Measurements from ENCODE around the gene MARK4. TPM values are rescaled to one million over a fixed set of nuclear protein-coding genes. Genes with fewer than 3 reads are reported as not detected.
"Not testable (repeated sequence)": the region's sequence is repeated elsewhere in the genome, so short reads cannot be mapped to it uniquely, and the experiment has no call there.

The MARK4 gene
- total RNA-seq, 2 experiments from 2014 or later = 12.6 to 14.9 TPM

GRCh38 chr19:45251452-45252354 is 632 bp downstream of the MARK4 start:
- no peaks in the 10 kb centered on the region for H3K9me3 Mint-ChIP-seq
- H3K27ac Mint-ChIP-seq = peak overlapping the region; percentile 25
- H3K4me1 Mint-ChIP-seq = peaks cover 23% of the 10 kb centered on the region
- H3K27me3 Mint-ChIP-seq = peaks cover 4% of the 10 kb centered on the region
- H3K4me3 Mint-ChIP-seq = peak overlapping the region; percentile 83
- no peaks in the 10 kb centered on the region for H3K36me3 Mint-ChIP-seq
- DNase-seq = peak; percentile 31

DNA sequence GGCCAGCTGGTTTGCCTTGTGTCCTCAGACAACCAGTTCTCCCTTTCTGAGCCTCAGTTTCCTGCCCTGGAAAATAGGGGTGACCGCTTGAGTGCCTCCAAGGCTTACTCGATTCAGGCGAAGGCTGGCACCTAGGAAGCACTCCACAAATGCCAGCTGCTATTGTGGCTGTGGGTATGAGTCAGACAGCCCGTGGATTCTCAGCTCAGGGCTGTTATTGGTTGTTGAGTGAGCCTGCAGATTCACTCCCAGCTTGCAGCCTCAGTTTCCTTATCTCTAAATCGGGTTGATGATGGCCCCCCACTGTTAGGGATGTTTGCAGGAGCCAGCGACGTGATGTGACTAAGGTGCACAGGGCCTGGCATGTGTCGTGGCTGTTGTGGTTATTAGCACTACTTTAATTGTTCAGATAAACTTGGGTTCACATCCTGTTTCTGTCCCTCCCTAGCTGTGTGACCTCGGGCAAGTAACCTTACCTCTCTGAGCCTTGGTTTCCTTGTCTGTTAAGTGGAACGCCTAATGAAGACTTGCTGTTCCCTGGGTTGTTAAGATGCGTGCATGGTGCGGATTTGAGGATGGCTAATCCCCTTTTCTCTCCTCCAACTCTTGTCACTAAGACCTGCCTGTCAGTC is 2.4 kb downstream of the MARK4 start:
- H3K27me3 Mint-ChIP-seq = peaks cover 4% of the 10 kb centered on the region
- H3K9me3 Mint-ChIP-seq = no peaks in the 10 kb centered on the region
- H3K4me1 Mint-ChIP-seq = peaks cover 23% of the 10 kb centered on the region
- H3K27ac Mint-ChIP-seq = no peak overlapping the region
- H3K4me3 Mint-ChIP-seq = peak overlapping the region; percentile 83
- H3K36me3 Mint-ChIP-seq = no peaks in the 10 kb centered on the region
- no peak for DNase-seq

- Mint-ChIP-seq H3K9me3 (no peaks in the 10 kb centered on the region), H3K4me3 (peak overlapping the region; percentile 10), H3K27me3 (peaks cover 4% of the 10 kb centered on the region), H3K4me1 (peaks cover 23% of the 10 kb centered on the region), H3K36me3 (no peaks in the 10 kb centered on the region), H3K27ac (no peak overlapping the region)
- peak; percentile 17 for DNase-seq
Measured at GRCh38 chr19:45254044-45254531, 3.0 kb downstream of the MARK4 start.

- H3K4me1 Mint-ChIP-seq = peaks cover 22% of the 10 kb centered on the region
- peaks cover 2% of the 10 kb centered on the region for H3K27me3 Mint-ChIP-seq
- H3K27ac Mint-ChIP-seq = no peak overlapping the region
- no peaks in the 10 kb centered on the region for H3K36me3 Mint-ChIP-seq
- H3K4me3 Mint-ChIP-seq = no peak overlapping the region
- H3K9me3 Mint-ChIP-seq = no peaks in the 10 kb centered on the region
- no peak for DNase-seq
Measured at GRCh38 chr19:45255611-45256157, 4.6 kb downstream of the MARK4 start.

GRCh38 chr19:45256836-45257235 is 5.8 kb downstream of the MARK4 start:
- no peak overlapping the region for H3K27ac Mint-ChIP-seq

GRCh38 chr19:45258862-45259261 is 7.8 kb downstream of the MARK4 start:
- Mint-ChIP-seq H3K4me1 (peaks cover 3% of the 10 kb centered on the region), H3K27me3 (no peaks in the 10 kb centered on the region), H3K9me3 (no peaks in the 10 kb centered on the region), H3K36me3 (no peaks in the 10 kb centered on the region), H3K4me3 (no peak overlapping the region), H3K27ac (no peak overlapping the region)
- no peak for DNase-seq

More at GRCh38 chr19:45256836-45257235, 5.8 kb downstream of the MARK4 start:
- no peaks in the 10 kb centered on the region for H3K36me3 Mint-ChIP-seq
- no peak overlapping the region for H3K4me3 Mint-ChIP-seq
- DNase-seq = no peak
- H3K9me3 Mint-ChIP-seq = no peaks in the 10 kb centered on the region
- H3K27me3 Mint-ChIP-seq = no peaks in the 10 kb centered on the region
- peaks cover 21% of the 10 kb centered on the region for H3K4me1 Mint-ChIP-seq

- no peaks in the 10 kb centered on the region for H3K27me3 Mint-ChIP-seq
- H3K4me3 Mint-ChIP-seq = no peak overlapping the region
- H3K4me1 Mint-ChIP-seq = no peaks in the 10 kb centered on the region
- no peak overlapping the region for H3K27ac Mint-ChIP-seq
- H3K9me3 Mint-ChIP-seq = no peaks in the 10 kb centered on the region
- no peak for DNase-seq
- H3K36me3 Mint-ChIP-seq = no peaks in the 10 kb centered on the region
Measured at GRCh38 chr19:45262570-45262969, 11.5 kb downstream of the MARK4 start.

DNA sequence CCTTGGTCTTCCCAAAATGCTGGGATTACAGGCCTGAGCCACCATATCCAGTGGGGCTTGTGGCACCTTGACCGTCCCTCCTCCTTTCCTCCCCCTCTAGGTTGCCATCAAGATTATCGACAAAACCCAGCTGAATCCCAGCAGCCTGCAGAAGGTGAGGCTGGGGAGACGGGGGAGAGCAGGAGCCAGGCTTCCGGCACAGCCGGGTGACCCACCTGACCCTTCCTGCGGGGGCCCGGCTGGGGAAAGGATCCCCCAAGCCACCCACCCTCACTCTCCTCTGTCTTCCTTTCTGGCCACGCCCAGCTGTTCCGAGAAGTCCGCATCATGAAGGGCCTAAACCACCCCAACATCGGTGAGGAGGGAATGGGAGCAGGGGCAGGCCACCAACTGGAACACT is 11.9 kb downstream of the MARK4 start:
- DNase-seq = no peak
- H3K4me3 Mint-ChIP-seq = no peak overlapping the region
- H3K9me3 Mint-ChIP-seq = no peaks in the 10 kb centered on the region
- no peaks in the 10 kb centered on the region for H3K27me3 Mint-ChIP-seq
- H3K36me3 Mint-ChIP-seq = no peaks in the 10 kb centered on the region
- H3K27ac Mint-ChIP-seq = no peak overlapping the region
- H3K4me1 Mint-ChIP-seq = no peaks in the 10 kb centered on the region

DNA sequence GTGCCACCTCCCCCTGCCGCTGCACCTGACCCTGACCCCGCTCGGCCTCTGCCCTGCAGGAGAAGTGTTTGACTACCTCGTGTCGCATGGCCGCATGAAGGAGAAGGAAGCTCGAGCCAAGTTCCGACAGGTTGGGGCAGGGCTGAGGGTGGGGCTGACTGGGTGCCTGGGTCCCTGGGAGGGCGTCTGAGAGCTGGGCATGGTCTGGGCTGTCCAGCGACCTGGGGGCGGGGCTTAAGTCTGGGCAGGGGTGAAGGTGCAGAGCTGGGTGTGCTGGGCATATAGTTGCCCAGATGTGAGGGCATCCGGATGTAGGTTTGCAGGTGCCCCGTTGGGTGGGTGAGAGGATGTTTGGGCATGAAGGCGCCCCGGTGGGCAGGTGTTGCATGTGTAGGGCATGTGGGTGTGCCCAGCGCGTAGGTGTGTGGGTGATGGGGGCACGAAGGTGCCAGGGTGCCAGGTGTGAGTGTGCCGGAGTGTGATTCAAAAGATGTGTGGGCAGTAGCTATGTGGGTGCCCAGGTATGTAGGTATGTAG is 13.8 kb downstream of the MARK4 start:
- no peak for DNase-seq
- no peak overlapping the region for H3K4me3 Mint-ChIP-seq
- no peaks in the 10 kb centered on the region for H3K4me1 Mint-ChIP-seq
- H3K36me3 Mint-ChIP-seq = no peaks in the 10 kb centered on the region
- H3K27me3 Mint-ChIP-seq = no peaks in the 10 kb centered on the region
- no peaks in the 10 kb centered on the region for H3K9me3 Mint-ChIP-seq
- no peak overlapping the region for H3K27ac Mint-ChIP-seq

DNA sequence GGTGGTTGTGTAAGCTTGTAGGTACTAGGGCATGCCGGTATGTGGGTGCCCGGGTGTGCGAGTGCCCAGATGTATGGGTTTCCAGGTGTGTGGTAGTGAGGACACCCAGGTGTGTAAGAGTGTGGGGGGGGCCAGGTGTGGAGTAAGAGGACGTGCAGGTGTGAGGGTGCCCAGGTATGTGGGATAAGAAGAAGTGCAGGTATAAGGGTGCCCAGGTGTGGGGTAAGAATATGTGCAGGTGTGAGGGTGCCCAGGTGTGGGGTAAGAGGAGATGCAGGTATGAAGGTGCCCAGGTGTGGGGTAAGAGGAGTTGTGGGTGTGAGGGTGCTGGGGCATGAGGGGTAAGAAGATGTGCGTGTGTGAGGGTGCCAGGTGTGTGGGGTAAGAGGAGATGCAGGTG is 14.3 kb downstream of the MARK4 start:
- no peaks in the 10 kb centered on the region for H3K9me3 Mint-ChIP-seq
- no peak for DNase-seq
- H3K4me3 Mint-ChIP-seq = no peak overlapping the region
- peak overlapping the region; percentile 6 for H3K27ac Mint-ChIP-seq
- H3K4me1 Mint-ChIP-seq = no peaks in the 10 kb centered on the region
- no peaks in the 10 kb centered on the region for H3K36me3 Mint-ChIP-seq
- no peaks in the 10 kb centered on the region for H3K27me3 Mint-ChIP-seq

DNA sequence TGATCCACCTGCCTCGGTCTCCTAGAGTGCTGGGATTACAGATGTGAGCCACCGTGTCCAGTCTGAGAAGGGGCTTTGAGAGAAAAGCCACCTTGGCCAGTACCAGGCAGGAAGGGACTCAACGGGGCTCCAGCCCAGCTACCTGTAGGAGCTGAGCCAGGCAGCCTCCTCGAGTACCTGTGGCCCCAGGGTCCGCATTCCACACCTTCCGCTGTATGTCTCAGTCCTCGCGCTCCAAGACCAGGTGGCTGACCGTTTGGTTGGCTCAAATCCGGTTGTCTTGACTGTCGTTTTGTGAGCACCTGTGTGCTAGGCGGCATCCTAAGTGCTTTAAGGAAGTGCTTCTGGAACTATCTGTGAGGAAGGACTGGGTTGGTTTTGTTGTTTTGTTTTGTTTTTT is 16.2 kb downstream of the MARK4 start:
- no peak overlapping the region for H3K4me3 Mint-ChIP-seq
- peaks cover 1% of the 10 kb centered on the region for H3K36me3 Mint-ChIP-seq
- H3K9me3 Mint-ChIP-seq = no peaks in the 10 kb centered on the region

DNA sequence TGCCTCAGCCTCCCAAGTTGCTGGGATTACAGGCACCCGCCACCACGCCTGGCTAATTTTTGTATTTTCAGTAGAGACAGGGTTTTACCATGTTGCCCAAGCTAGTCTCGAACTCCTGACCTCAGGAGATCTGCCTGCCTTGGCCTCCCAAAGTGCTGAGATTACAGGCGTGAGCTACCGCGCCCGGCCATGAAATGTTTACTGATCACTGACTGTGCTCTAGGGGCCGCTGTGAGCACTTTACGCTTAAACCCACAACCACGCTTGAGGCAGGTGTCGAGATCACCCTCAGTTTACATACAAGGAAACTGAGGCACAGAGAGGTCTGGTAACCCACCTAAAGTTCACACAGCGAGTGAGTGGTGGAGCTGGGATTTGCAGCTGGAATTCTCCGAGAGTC is 18.9 kb downstream of the MARK4 start:
- H3K4me1 Mint-ChIP-seq, H3K9me3 Mint-ChIP-seq, H3K27me3 Mint-ChIP-seq, H3K4me3 Mint-ChIP-seq, DNase-seq, H3K36me3 Mint-ChIP-seq, H3K27ac Mint-ChIP-seq: not testable (repeated sequence)

More for the DNA sequence above, 16.2 kb downstream of the MARK4 start:
- no peak for DNase-seq
- Mint-ChIP-seq H3K4me1 (no peaks in the 10 kb centered on the region), H3K27me3 (no peaks in the 10 kb centered on the region), H3K27ac (no peak overlapping the region)

GRCh38 chr19:45271098-45271734 is 20.1 kb downstream of the MARK4 start:
- Mint-ChIP-seq H3K4me3 (no peak overlapping the region), H3K4me1 (no peaks in the 10 kb centered on the region), H3K36me3 (peaks cover 2% of the 10 kb centered on the region)

GRCh38 chr19:45271735-45272108 is 20.7 kb downstream of the MARK4 start:
- no peak overlapping the region for H3K4me3 Mint-ChIP-seq
- no peak overlapping the region for H3K27ac Mint-ChIP-seq
- no peaks in the 10 kb centered on the region for H3K4me1 Mint-ChIP-seq
- H3K27me3 Mint-ChIP-seq = no peaks in the 10 kb centered on the region
- H3K36me3 Mint-ChIP-seq = peaks cover 2% of the 10 kb centered on the region
- DNase-seq = no peak
- no peaks in the 10 kb centered on the region for H3K9me3 Mint-ChIP-seq

More at GRCh38 chr19:45271098-45271734, 20.1 kb downstream of the MARK4 start:
- no peak for DNase-seq
- H3K27ac Mint-ChIP-seq = no peak overlapping the region
- no peaks in the 10 kb centered on the region for H3K9me3 Mint-ChIP-seq
- no peaks in the 10 kb centered on the region for H3K27me3 Mint-ChIP-seq

GRCh38 chr19:45273521-45273855 is 22.4 kb downstream of the MARK4 start:
- Mint-ChIP-seq H3K27me3 (no peaks in the 10 kb centered on the region), H3K9me3 (no peaks in the 10 kb centered on the region), H3K36me3 (peaks cover 2% of the 10 kb centered on the region), H3K4me3 (no peak overlapping the region), H3K27ac (no peak overlapping the region), H3K4me1 (no peaks in the 10 kb centered on the region)
- no peak for DNase-seq

Measured in activated naive CD8-positive, alpha-beta T cell treated with anti-CD3 and anti-CD28 coated beads for 36 hours (primary cell).